ENCODE results near the gene TRIM66. TPM values are rescaled to one million over a fixed set of nuclear protein-coding genes. Genes with fewer than 3 reads are reported as not detected.
A peak's percentile ranks its signal among the peaks of the same experiment; 100 is the strongest.

The TRIM66 gene
- total RNA-seq, 2 donors from 2014 or later: 10.2 to 18.1 TPM

- no peak for DNase-seq (ENCODE audit: low spot score)
- peaks cover 19 to 35% of the 10 kb centered on the region in 2 donors for H3K4me1 ChIP-seq (ENCODE audit: control insufficient read depth in 1 of 2, low read depth in 2 of 2)
- peak overlapping the region; percentile 7 for H3K4me3 ChIP-seq
Observed at GRCh38 chr11:8707541-8708191, 25.2 kb upstream of the TRIM66 start.

DNA sequence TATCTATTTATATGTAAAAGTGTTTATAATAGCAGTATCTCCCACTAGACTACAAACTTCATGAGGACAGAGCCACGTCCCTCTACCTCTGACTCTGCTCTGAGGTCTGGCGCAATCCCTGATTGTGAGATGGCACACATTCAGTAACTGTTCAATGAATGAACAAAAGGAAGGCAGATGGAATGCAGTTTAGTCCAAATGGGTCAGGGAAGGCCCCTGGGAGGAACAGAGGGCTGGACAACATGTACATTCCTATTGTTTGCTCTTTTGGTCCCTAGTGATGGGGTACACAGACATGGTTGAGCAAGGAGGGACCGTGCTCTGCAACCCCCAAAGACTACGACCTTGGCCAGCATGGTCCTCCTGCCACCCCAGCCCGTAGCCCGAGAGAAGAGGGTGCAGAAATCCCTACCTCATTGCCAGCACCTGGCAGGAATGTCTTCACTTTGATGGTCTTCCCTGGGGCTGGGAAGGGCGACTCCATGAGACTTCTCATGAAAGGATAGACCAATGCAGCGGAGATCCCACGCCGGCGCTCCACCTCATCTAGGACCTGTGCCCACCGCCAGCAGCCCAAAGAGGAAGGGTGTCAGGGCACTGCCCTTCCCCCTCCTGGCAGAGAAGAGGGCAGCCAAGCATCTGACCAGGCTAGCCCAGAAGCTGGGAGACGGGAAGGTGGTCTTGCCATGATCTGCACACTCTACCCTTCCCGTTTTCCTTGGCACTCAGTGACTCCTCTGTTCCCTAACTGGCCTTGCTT lies 24.4 kb upstream of the TRIM66 start:
- no peak for ATAC-seq (ENCODE audit: insufficient number of reproducible peaks, low FRiP score, low read depth)
- H3K36me3 ChIP-seq: peaks cover 18% of the 10 kb centered on the region
- no peaks in the 10 kb centered on the region for H3K9me3 ChIP-seq
- H3K27ac ChIP-seq: peak overlapping the region; percentile 95 to 97
- TF ChIP-seq, protein P1, sequence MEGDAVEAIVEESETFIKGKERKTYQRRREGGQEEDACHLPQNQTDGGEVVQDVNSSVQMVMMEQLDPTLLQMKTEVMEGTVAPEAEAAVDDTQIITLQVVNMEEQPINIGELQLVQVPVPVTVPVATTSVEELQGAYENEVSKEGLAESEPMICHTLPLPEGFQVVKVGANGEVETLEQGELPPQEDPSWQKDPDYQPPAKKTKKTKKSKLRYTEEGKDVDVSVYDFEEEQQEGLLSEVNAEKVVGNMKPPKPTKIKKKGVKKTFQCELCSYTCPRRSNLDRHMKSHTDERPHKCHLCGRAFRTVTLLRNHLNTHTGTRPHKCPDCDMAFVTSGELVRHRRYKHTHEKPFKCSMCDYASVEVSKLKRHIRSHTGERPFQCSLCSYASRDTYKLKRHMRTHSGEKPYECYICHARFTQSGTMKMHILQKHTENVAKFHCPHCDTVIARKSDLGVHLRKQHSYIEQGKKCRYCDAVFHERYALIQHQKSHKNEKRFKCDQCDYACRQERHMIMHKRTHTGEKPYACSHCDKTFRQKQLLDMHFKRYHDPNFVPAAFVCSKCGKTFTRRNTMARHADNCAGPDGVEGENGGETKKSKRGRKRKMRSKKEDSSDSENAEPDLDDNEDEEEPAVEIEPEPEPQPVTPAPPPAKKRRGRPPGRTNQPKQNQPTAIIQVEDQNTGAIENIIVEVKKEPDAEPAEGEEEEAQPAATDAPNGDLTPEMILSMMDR (IDR thresholded peaks at IDR 0.05): no peak
- peaks cover 19 to 35% of the 10 kb centered on the region in 2 donors for H3K4me1 ChIP-seq (ENCODE audit: control insufficient read depth in 1 of 2, low read depth in 2 of 2)
- no peaks in the 10 kb centered on the region for H3K27me3 ChIP-seq (replicated peaks; ENCODE audit: insufficient read depth)
- DNase-seq (ENCODE audit: low spot score): no peak
- no peak overlapping the region for H3K4me3 ChIP-seq

More at GRCh38 chr11:8707541-8708191, 25.2 kb upstream of the TRIM66 start:
- H3K27me3 ChIP-seq (replicated peaks; ENCODE audit: insufficient read depth): no peaks in the 10 kb centered on the region
- peaks cover 19% of the 10 kb centered on the region for H3K36me3 ChIP-seq
- peak overlapping the region; percentile 95 to 97 for H3K27ac ChIP-seq
- H3K9me3 ChIP-seq: no peaks in the 10 kb centered on the region
- TF ChIP-seq, protein P1 (IDR thresholded peaks at IDR 0.05): no peak
- ATAC-seq (ENCODE audit: insufficient number of reproducible peaks, low FRiP score, low read depth): no peak

GRCh38 chr11:8705146-8705545 lies 22.7 kb upstream of the TRIM66 start:
- H3K4me3 ChIP-seq: no peak overlapping the region
- peaks cover 19 to 34% of the 10 kb centered on the region in 2 donors for H3K4me1 ChIP-seq (ENCODE audit: control insufficient read depth in 1 of 2, low read depth in 2 of 2)
- H3K27ac ChIP-seq: peak overlapping the region in 1 of 2 donors; percentile 32
- ATAC-seq (ENCODE audit: insufficient number of reproducible peaks, low FRiP score, low read depth) (no peak), DNase-seq (ENCODE audit: low spot score) (no peak)
- TF ChIP-seq, protein P1 (IDR thresholded peaks at IDR 0.05): no peak
- H3K27me3 ChIP-seq (replicated peaks; ENCODE audit: insufficient read depth): no peaks in the 10 kb centered on the region
- H3K9me3 ChIP-seq: no peaks in the 10 kb centered on the region
- H3K36me3 ChIP-seq: peaks cover 17% of the 10 kb centered on the region

DNA sequence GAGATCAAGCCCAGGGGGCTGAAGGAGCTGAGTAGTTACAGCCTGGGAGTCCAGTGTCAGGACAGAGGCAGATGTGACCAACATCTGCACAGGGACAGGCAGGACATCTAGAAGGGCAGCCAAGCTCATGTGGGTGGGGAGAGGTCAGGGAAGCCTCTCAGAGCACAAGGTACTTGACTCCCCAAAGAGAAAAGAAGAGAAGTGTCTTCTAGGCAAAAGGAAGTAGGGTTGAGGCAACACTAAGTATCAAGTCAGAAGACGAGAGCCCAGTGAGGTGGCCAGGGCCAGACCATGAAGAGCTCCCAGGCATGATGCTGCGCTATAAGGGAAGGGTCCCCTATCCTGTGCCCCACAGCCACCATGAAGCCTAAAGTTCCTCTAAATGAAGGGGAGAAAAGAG lies 21.7 kb upstream of the TRIM66 start:
- H3K36me3 ChIP-seq: peaks cover 17% of the 10 kb centered on the region
- ATAC-seq (ENCODE audit: insufficient number of reproducible peaks, low FRiP score, low read depth) (no peak), DNase-seq (ENCODE audit: low spot score) (no peak)
- TF ChIP-seq, protein P1 (IDR thresholded peaks at IDR 0.05): no peak
- H3K4me3 ChIP-seq: no peak overlapping the region
- H3K27ac ChIP-seq: peak overlapping the region; percentile 28 to 33
- H3K27me3 ChIP-seq (replicated peaks; ENCODE audit: insufficient read depth): no peaks in the 10 kb centered on the region
- no peaks in the 10 kb centered on the region for H3K9me3 ChIP-seq
- peaks cover 23 to 34% of the 10 kb centered on the region in 2 donors for H3K4me1 ChIP-seq (ENCODE audit: control insufficient read depth in 1 of 2, low read depth in 2 of 2)

GRCh38 chr11:8702598-8702915 lies 20.1 kb upstream of the TRIM66 start:
- peaks cover 9 to 20% of the 10 kb centered on the region in 2 donors for H3K4me1 ChIP-seq (ENCODE audit: control insufficient read depth in 1 of 2, low read depth in 2 of 2)
- no peaks in the 10 kb centered on the region for H3K27me3 ChIP-seq (replicated peaks; ENCODE audit: insufficient read depth)
- TF ChIP-seq, protein P1 (IDR thresholded peaks at IDR 0.05): no peak

More at GRCh38 chr11:8702598-8702915, 20.1 kb upstream of the TRIM66 start:
- Histone ChIP-seq H3K27ac (no peak overlapping the region), H3K4me3 (no peak overlapping the region), H3K9me3 (no peaks in the 10 kb centered on the region), H3K36me3 (peaks cover 31% of the 10 kb centered on the region)
- DNase-seq (ENCODE audit: low spot score) (no peak), ATAC-seq (ENCODE audit: insufficient number of reproducible peaks, low FRiP score, low read depth) (no peak)

All from thoracic aorta (tissue), 2 donors.